BJ (cell line): ENCODE measurements around the gene ZNF320. TPM values are rescaled to one million over a fixed set of nuclear protein-coding genes. Genes with fewer than 3 reads are reported as not detected.
"Not testable (repeated sequence)": the region's sequence is repeated elsewhere in the genome, so short reads cannot be mapped to it uniquely, and the experiment has no call there.

Source experiments
- CTCF ChIA-PET: fragments of 350-600 bp; formaldehyde crosslinking; extraction: SDS; loops from one replicate; lab custom pipeline; 2021; ENCODE audit warnings: antibody characterized with exemption, inconsistent platforms; lab: Yijun Ruan, JAX
- POLR2A ChIA-PET: fragments of 300-600 bp; sonication (Branson Sonifier 250); formaldehyde crosslinking; extraction: SDS; loops from one replicate; lab custom pipeline; 2021; ENCODE audit warnings: antibody characterized with exemption; lab: Charles Lee
- DNase-seq: peaks from one replicate; pipeline ENCODE4 v3.0.0-alpha.2; 2011; ENCODE audit warnings: low read depth
- H3K27me3 ChIP-seq: 2 replicates; pipeline ENCODE4 v1.6.0; 2011; ENCODE audit warnings: low read length; ENCODE audit not compliant: control insufficient read depth, insufficient read depth
- H3K36me3 ChIP-seq: 2 replicates; pipeline ENCODE4 v1.5.1; 2011; ENCODE audit warnings: low read length; ENCODE audit not compliant: control insufficient read depth, insufficient read depth
- H3K4me3 ChIP-seq: 2 replicates; pipeline ENCODE4 v1.5.1; 2011; ENCODE audit warnings: low read depth, mild to moderate bottlenecking, control low read depth, low read length
- polyA plus RNA-seq: library from polyadenylated mRNA; depleted of rRNA; stranded (reverse); fragments of >200 nt; gene quantifications from 2 replicates; pipeline ENCODE4 v1.2.3, GENCODE V29; 2011
- TF ChIP-seq, protein P1 (sequence below): IDR thresholded peaks from 2 replicates; pipeline ENCODE4 v1.5.1; 2011; ENCODE audit warnings: low read depth, mild to moderate bottlenecking, control low read depth, inconsistent platforms, low read length, moderate library complexity; ENCODE audit not compliant: insufficient read depth

Gene ZNF320
- polyA plus RNA-seq, 1 experiment = 8.4 TPM

DNA sequence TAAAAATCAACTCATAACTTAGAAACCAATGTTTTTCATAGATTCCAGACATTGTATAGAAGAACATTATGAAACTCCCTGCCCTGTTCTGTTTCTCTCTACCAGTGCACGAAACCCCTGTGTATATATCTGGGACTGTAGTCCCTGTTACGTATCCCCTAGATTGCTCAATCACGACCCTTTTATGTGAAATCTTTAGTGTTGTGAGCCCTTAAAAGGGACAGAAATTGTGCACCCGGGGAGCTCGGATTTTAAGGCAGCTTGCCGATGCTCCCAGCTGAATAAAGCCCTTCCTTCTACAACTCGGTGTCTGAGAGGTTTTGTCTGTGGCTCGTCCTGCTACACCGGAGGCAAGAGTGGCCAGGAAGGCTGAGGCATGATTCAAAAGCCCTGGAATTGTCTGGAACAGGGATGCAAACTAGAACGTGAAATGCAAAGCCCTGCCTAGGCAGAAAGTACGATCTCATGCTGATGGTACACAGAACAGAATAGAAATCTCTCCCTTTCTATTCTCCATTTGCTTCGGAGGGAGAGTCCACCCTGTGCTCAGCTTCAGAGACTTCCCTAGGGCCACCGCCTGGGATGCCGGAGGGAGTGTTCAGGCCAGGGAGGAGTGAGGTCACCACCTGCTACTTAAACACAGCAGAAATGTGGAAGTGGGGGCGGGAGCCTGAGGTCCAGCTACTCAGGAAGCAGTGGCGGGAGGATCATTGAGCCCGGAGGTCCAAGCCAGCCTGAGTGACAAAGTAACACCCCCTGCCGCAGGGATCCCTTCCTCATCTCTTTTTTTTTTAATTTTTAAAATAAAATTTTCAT lies 26.6 kb upstream of the ZNF320 start:
- TF ChIP-seq, protein P1, sequence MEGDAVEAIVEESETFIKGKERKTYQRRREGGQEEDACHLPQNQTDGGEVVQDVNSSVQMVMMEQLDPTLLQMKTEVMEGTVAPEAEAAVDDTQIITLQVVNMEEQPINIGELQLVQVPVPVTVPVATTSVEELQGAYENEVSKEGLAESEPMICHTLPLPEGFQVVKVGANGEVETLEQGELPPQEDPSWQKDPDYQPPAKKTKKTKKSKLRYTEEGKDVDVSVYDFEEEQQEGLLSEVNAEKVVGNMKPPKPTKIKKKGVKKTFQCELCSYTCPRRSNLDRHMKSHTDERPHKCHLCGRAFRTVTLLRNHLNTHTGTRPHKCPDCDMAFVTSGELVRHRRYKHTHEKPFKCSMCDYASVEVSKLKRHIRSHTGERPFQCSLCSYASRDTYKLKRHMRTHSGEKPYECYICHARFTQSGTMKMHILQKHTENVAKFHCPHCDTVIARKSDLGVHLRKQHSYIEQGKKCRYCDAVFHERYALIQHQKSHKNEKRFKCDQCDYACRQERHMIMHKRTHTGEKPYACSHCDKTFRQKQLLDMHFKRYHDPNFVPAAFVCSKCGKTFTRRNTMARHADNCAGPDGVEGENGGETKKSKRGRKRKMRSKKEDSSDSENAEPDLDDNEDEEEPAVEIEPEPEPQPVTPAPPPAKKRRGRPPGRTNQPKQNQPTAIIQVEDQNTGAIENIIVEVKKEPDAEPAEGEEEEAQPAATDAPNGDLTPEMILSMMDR = no peak
- Histone ChIP-seq H3K4me3 (peak overlapping the region; percentile 60), H3K36me3 (no peaks in the 10 kb centered on the region; the same call in none of the 2 replicates), H3K27me3 (no peaks in the 10 kb centered on the region)
- POLR2A ChIA-PET = no interaction called here
- no peak for DNase-seq
- CTCF ChIA-PET = no interaction called here

DNA sequence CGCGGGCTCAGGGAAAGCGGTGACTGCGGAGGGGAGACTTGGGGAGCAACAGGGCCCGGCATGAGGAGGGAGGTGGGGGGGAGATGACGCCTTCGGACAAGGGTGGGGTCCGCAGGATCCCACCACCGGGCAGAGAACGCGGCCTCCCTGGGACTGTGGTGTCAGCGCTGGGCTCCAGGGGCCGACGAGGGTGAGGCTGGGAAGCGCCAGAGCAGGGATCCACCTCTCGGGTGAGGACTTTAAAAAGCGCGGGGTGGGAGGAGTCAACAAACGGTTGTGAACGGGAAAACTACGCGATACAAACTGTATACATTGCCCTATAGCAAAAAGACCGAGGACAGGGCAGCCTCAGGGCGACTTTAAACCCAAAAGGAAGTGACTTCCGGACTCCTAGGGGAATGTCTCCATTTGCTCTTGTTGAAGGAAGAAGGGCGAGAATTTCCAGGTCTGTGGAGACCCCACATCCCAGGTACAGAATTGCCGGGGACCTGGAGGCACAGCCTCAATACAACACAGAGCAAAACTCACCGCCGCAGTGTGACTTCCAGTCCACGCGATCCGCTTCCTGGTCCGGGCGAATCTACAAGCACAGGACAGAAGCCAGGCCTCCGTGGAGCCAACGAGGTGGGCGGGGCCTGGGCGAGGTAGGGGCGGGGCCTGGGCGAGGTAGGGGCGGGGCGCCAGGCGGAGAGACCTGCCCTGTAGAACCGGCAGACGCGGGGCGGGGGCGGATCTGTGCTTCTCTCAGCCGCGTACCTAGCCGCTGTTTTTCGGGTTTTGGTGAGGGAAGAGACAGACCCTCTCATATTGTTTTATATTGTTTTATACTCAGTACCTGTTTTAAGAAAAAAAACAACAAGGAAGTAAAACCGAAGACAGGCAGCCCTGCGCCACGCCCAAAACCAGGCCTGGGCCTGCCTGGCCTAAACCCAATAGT lies 25.7 kb upstream of the ZNF320 start, which contains the start of gene ZNF888:
TSS of gene ZNF888 (minus strand) at position 588 of the 937 bp plus-strand sequence. CDS start 5,555 bp downstream, outside the sequence.
- Histone ChIP-seq H3K36me3 (no peaks in the 10 kb centered on the region; the same call in 1 of the 2 replicates), H3K27me3 (no peaks in the 10 kb centered on the region), H3K4me3 (peak within 1 kb of the TSS; percentile 60)
- POLR2A ChIA-PET = no interaction called here
- CTCF ChIA-PET = interaction anchor here (1.0 kb wide), 1 partner anchor 272 kb away, joined by 3 read pairs; no protein-coding TSS in a partner anchor
- DNase-seq = peak; percentile 19
- TF ChIP-seq, protein P1 = no peak

DNA sequence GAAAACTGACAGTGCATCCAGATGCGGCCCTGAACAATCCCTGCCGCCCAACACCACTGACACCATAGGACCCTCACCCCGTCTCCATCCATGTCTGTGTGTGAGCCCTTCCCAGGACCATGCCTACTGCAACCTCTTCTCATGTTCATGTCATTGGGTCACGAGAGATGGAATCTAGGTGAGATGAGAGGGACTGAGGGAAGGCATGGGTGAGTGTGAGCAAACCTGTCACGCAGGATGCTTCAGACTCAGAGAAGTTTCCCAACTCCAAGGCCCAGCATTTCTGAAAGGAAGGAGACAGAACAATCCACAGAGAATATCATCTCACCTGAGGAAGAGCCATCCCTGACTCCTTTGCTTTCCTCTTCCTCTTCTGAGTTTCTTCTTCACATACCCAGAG lies 20.1 kb upstream of the ZNF320 start:
- Histone ChIP-seq H3K4me3 (no peak overlapping the region), H3K27me3 (no peaks in the 10 kb centered on the region), H3K36me3 (no peaks in the 10 kb centered on the region)
- ChIA-PET POLR2A (no interaction called here), CTCF (no interaction called here)
- TF ChIP-seq, protein P1 = no peak
- no peak for DNase-seq

DNA sequence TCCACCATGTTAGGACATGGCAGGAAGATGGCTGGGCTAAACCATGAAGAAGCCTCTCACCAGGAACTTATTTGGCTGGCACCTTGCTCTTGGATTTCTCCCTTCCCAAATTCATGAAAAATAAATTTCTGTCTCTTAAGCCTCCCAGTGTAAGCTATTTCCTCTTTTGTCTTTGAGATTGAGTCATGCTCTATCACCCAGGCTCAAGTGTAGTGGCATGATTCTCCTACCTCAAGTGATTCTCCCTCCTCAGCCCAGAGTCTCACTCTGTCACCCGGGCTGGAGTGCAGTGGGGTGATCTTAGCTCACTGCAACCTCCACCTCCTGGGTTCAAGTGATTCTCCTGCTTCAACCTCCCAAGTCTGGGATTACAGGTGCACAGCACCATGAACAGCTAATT lies 13.2 kb upstream of the ZNF320 start:
- ChIA-PET POLR2A (no interaction called here), CTCF (no interaction called here)
- DNase-seq = no peak
- TF ChIP-seq, protein P1 = no peak
- H3K36me3 ChIP-seq = peaks cover 2% of the 10 kb centered on the region; the same call in 1 of the 2 replicates
- H3K27me3 ChIP-seq = no peaks in the 10 kb centered on the region
- H3K4me3 ChIP-seq = no peak overlapping the region

DNA sequence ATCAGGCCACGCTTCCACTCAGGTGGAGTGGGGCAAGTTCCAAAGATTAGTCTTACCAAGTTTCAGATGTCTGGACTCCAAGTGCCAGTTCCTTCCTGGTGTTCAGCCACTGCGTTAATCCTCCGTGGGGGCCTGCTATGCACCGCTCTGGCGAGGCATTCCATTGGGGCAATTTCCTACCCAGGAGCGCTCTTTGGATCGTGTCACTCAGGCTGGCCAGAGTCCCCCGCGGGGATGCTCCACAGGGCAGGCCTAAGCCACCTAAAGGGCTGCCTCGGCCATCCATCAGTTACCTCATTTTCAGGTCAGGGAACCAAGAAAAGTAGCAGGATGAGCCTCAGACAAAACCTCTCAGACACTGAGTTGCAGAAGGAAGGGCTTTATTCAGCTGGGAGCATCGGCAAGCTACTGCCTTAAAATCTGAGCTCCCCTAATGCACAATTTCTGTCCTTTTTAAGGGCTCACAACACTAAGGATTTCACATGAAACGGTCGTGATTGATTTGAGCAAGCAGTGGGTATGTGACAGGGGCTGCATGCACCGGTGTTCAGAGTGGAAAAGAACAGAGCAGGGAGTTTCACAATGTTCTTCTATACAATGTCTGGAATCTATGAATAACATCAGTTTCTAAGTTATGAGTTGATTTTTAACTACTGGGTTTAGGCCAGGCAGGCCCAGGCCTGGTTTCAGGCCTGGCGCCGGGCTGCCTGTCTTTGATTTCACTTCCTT lies 6.8 kb upstream of the ZNF320 start:
- POLR2A ChIA-PET = not testable (repeated sequence)

More for the DNA sequence above, 6.8 kb upstream of the ZNF320 start:
- CTCF ChIA-PET, H3K4me3 ChIP-seq, H3K27me3 ChIP-seq, DNase-seq, H3K36me3 ChIP-seq: not testable (repeated sequence)
